GM12864 (cell line): ENCODE measurements around the gene GTF2I.
"Not testable (repeated sequence)": the region's sequence is repeated elsewhere in the genome, so short reads cannot be mapped to it uniquely, and the experiment has no call there.

ENCODE experiments used
- DNase-seq: peaks from one replicate; pipeline ENCODE4 v3.0.0-alpha.2; 2011; ENCODE audit warnings: low read depth
- H3K4me3 ChIP-seq: 2 replicates; pipeline ENCODE4 v1.5.1; 2011; ENCODE audit warnings: mild to moderate bottlenecking, low read depth, low read length, control low read depth
- CTCF ChIP-seq: IDR thresholded peaks from 2 replicates; pipeline ENCODE4 v1.5.1; 2011; ENCODE audit warnings: low read depth, mild to moderate bottlenecking, moderate library complexity, low read length, control low read depth, inconsistent platforms; ENCODE audit errors: missing control alignments

The GTF2I gene

DNA sequence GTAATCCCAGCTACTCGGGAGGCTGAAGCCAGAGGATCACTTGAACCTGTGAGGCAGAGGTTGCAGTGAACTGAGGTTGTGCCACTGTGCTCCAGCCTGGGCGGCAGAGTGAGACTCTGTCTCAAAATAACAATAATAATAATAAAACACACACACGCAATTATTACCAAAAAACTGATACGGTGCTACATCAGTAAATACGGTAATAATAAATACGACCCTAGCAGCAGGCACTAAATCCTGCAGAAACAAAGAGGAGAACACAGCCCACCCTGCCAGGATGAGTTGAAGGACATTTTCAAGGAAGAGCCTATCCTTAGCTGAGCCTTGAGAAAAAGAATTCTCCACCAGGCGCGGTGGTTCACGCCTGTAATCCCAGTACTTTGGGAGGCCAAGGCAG lies 34.4 kb upstream of the GTF2I start:
- no peak for DNase-seq
- no peak for TF ChIP-seq CTCF
- no peak overlapping the region for H3K4me3 ChIP-seq

DNA sequence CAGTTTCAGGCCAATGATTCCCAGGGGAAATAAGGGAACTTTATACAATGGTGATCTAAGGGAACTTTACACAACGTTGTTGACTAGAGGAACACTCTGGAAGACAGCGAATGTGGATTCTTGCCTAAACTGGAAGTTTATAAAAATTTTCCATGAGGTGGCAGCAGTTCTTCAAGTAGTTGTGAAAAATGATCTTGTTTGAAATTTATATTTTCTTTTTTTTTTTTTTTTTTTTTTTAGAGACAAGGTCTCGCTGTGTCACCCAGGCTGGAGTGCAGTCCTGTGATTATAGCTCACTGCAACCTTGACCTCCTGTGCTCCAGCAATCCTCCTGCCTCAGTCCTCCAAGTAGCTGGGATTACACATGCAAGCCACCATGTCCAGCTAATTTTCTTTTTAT lies 32.1 kb upstream of the GTF2I start:
- no peak overlapping the region for H3K4me3 ChIP-seq
- no peak for TF ChIP-seq CTCF
- no peak for DNase-seq

GRCh38 chr7:74627661-74628411 lies 29.7 kb upstream of the GTF2I start:
- no peak overlapping the region for H3K4me3 ChIP-seq
- no peak for DNase-seq
- no peak for TF ChIP-seq CTCF

DNA sequence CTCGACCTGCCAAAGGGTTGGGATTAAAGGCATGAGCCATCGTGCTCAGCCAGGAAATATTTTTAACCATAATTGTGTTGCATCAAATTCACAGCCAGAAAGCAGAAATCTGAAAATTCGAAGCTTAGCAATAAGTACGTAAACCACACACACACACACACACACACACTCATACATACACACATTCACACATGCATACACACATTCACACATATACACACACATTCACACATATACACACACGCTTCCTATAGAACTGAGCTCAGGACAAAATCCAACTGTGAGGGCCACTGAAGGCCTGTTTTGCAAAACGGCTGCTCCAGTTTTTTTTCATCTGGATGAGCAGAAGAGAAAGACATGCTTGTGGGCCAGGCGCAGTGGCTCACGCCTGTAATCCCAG lies 25.0 kb upstream of the GTF2I start:
- H3K4me3 ChIP-seq, result no peak overlapping the region
- TF ChIP-seq CTCF, result no peak
- no peak for DNase-seq

DNA sequence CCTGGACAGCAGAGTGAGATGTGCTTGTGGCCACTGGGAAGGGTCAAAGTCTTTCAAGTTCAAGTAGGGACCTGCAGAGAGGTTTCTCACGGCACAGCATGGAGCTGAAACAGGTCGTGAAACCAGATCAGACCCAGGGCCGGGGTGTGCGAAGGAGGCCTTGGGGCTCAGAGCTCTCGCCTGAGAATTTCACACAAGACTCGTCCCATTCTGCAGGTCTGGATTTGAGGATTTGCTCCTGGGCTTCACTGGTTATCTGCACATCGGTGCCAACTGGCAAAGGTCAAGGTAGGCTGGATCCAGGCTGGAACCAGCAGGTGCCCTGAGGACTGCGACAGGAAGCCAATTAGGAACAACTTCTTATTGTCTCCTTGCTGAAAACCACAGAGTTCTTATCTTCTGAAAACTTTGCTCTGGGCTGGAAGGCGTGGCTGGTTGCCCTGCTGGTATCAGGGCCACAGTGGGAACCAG lies 24.0 kb upstream of the GTF2I start:
- no peak for DNase-seq
- no peak overlapping the region for H3K4me3 ChIP-seq
- no peak for TF ChIP-seq CTCF

- H3K4me3 ChIP-seq, result no peak overlapping the region
- no peak for TF ChIP-seq CTCF
- no peak for DNase-seq
Measured at GRCh38 chr7:74637745-74638144, 19.8 kb upstream of the GTF2I start.

DNA sequence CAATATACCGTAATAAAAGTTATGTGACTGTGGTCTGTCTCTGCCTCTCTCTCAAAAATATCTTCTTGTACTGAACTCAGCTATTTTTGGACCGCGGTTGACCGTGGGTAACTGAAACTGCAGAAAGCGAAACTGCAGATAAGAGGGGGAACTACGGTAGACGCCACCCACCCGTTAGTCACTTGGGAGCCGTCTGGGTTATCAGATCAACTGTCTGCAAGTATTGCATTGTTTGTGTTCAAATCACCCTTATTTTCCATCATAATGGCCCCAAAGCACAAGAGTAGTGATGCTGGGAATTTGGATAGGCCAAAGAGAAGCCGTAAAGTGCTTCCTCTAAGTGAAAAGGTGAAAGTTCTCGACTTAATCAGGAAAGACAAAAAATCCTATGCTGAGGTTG lies 7.5 kb upstream of the GTF2I start:
- peak overlapping the region; percentile 33; the same call in 1 of the 2 replicates for H3K4me3 ChIP-seq

GRCh38 chr7:74650493-74651132 lies 6.9 kb upstream of the GTF2I start:
- not testable (repeated sequence) for DNase-seq
- peak overlapping the region; percentile 38; the same call in 1 of the 2 replicates for H3K4me3 ChIP-seq

More for the DNA sequence above, 7.5 kb upstream of the GTF2I start:
- DNase-seq, result peak; percentile 94

GRCh38 chr7:74651133-74651504 lies 6.4 kb upstream of the GTF2I start:
- not testable (repeated sequence) for DNase-seq
- H3K4me3 ChIP-seq, result peak overlapping the region; percentile 38; the same call in 1 of the 2 replicates
